NCI-H1436 (cell line): Measurements from ENCODE around the gene ZYG11B.
"Not testable (repeated sequence)": the region's sequence is repeated elsewhere in the genome, so short reads cannot be mapped to it uniquely, and the experiment has no call there.

Source experiments
- DNase-seq: peaks from one replicate; lab custom pipeline; 2025; lab: John Stamatoyannopoulos, UW

Gene ZYG11B

DNA sequence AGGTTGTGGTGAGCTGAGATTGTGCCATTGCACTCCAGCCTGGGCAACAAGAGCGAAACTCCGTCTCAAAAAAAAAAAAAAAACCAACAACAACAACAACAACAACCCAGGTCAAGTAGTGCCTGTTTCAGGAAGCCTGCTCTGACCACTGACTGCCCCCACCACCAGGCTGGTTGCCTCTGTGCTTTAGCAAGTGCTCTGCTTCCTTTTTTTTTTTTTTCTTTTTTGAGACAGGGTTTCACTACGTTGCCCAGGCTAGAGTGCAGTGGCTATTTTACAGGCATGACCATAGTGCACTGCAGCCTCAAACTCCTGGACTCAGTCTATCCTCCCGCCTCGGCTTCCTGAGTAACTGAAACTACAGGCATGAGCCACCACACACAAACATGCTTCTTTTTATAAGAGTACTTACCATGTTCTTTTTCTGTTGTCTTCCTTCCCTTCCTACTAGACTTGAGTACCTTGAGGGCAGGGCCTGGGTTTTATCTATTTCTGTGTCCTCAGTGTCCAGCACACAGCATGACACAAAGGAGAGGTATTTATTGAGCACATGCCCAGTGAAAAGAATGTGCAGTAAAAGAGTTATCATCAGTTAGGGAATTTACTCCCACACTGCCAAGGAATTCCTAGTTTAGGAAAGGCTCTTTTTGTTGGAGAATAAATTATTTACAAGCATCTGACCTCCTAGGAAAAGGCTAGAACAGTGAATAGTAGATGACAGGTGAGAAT lies 18.2 kb upstream of the ZYG11B start:
- DNase-seq, result no peak

DNA sequence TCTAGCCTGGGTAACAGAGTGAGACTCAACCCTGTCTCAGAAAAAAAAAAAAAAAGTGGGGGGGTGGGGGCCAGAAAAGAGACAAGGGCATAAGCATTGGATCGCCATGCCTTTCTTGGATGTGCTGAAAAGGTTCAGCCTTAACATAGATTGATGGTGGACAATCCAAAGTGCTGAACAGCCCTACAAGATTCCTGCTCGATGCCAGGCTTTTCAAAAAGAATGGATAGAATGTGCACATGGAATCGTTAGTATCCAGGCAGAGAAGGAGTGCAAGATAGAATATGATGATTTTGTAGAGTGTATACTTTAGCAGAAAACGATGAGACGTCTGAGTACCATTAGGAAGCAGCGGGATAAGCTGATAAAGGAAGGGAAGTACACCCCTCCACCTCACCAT lies 17.2 kb upstream of the ZYG11B start:
- DNase-seq, result no peak

GRCh38 chr1:52713590-52713989 lies 12.7 kb upstream of the ZYG11B start:
- no peak for DNase-seq

DNA sequence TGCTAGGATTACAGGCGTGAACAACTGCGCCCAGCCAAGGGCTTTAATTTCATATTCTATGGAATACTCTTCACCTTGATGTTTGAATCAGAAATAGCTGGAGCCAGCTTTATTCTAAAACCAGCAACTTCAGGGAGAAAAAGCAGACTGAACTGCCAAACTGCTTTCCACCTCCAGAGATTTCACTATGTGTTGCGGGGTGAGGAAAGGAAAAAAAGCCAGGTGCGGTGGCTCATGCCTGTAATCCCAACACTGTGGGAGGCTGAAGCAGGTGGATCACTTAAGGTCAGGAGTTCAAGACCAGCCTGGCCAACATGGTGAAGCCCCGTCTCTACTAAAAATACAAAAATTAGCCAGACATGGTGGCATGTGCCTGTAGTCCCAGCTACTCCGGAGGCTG lies 11.0 kb upstream of the ZYG11B start:
- not testable (repeated sequence) for DNase-seq

- DNase-seq, result no peak
Measured at GRCh38 chr1:52723260-52723659, 3.0 kb upstream of the ZYG11B start.

GRCh38 chr1:52725903-52726264 lies 369 bp upstream of the ZYG11B start:
- DNase-seq, result no peak

DNA sequence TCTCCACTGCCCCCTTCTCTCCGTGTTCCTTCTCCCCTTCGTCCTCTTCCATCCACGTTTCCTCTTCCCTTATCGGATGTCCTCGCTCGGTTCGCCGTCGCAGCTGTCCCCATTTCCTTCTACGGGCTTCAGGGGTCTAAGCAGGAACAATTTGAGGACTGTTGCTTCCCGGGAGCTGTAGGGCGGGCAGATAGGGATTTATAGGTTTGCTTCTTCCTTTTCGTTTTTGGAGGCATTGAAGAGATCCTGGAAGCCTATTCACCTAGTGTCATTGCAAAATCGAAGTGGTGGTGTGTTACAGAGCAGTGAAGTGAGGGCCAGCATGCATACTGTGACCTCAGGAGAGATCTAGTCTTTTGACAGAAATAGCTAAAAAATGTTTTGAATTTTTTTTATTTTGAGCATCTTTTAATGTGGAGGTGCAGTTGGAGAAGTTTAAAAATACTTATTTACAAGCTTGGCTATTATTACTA lies 897 bp downstream of the ZYG11B start:
- DNase-seq, result no peak

DNA sequence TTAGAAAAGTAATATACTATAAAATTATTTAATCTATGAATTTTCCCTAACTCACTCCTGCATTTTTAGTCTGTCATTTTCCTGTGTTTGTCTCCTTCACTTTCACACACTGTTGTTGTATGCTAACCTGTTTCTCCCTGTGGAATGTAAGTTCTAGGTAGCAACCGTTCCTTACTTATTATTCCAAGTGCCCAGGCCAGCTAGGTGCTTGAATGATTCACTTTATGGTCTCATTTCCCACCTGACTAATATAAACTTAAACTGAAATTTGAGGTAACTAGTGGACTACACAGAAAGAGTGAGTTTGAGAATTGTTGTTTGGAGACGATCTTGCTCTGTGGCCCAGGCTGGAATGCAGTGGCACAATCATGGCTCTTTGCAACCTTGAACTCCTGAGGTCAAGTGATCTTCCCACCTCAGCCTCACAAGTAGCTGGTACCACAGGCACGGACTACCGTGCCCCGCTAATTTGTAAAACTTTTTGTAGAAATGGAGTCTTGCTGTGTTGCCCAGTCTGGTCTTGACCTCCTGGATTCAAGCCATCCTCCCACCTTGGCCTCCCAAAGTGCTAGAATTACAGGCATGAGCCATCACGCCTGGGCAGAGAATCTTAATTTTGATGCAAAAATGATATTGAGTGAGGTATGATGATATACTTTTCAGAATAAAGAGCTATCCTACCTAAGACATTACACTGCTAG lies 1.9 kb downstream of the ZYG11B start:
- no peak for DNase-seq

DNA sequence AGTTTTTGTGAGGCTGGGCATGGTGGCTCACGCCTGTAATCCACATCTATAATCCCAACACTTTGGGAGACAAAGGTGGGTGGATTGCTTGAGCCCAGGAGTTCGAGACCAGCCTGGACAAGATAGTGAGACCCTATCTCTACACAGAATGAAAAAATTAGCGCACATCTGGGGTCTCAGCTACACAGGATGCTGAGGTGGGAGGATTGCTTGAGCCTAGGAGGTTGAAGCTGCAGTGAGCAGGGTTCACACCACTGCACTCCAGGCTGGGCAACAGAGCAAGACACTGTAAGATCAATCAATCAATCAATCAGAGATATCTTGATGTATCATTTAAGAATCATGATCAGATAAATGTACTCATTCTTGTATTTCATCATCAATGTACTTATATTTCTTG lies 7.1 kb downstream of the ZYG11B start:
- no peak for DNase-seq

DNA sequence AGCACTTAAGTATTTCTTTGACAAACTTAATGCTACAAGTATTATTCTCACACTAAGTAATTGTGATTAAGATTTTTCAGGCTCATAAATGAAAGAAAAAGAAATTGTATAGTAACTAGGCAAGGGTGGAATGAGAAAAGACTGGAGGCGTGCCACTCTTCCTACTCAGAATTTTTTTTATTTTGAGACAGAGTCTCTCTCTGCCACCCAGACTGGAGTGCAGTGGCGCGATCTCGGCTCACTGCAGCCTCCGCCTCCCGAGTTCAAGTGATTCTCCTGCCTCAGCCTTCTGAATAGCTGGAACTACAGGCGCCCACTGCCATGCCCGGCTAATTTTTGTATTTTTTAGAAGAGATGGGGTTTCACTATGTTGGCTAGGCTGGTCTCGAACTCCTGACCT lies 9.1 kb downstream of the ZYG11B start:
- DNase-seq, result not testable (repeated sequence)

DNA sequence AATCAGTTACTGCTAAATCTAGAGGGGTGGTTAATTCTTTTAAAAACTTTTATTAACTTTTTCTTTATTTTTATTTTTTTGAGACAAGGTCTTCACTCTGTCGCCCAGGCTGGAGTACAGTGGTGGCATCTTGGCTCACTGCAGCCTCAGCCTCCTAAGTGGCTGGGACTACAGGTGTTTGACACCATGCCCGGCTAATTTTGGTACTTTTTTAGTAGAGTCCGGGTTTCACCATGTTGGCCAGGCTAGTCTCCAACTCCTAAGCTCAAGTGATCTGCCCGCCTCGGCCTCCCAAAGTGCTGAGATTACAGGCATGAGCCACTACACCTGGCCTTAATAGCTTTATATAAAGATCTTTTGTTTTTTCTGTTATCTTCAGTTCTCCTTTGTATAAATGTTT lies 11.9 kb downstream of the ZYG11B start:
- DNase-seq, result no peak

DNA sequence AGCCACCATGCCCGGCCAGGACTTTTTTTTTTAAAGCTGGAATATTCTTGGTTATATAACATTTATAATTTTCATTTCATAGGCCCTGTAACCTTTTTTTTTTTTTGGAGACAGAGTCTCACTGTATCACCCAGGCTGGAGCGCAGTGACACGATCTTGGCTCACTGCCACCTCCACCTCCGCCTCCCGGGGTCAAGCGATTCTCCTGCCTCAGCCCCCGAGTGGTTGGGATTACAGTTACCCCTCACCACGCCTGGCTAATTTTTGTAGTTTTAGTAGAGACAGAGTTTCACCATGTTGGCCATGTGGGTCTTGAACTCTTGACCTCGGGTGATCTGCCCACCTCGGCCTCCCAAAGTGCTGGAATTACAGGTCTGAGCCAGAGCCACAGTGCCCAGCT lies 12.6 kb downstream of the ZYG11B start:
- DNase-seq, result no peak

DNA sequence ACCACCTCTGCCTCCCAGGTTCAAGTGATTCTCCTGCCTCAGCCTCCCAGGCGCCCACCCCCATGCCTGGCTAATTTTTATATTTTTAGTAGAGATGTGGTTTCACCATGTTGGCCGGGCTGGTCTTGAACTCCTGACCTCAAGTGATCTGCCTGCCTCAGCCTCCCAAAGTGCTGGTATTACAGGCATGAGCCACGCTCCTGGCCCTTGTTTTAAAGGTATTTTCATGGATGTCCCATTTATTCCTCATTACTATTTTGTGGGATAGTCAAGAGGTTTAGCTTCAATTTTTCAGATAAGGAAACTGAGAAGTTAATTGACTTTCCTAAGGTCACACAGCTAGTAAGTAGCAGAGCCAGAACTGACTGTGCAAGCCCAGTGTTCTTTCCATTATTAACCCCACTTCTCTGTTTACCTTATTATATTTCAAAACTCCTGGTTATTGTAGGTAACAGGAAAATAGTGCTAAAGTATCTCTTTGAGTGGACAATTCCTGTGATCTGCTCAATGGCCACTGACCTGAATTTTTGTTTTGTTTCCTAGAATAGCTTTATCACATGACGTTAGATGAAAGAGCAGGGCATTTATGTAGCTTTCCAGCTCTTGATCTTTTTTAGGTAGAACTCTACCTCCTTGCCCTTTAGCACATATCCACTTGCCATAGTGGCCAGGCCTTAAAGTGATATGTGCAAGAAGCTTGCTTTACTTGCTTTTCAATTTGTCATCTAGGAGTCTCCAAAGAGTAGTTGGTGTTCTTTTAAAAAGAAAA lies 13.6 kb downstream of the ZYG11B start:
- no peak for DNase-seq

- DNase-seq, result no peak
Measured at GRCh38 chr1:52741259-52741658, 15.0 kb downstream of the ZYG11B start.

DNA sequence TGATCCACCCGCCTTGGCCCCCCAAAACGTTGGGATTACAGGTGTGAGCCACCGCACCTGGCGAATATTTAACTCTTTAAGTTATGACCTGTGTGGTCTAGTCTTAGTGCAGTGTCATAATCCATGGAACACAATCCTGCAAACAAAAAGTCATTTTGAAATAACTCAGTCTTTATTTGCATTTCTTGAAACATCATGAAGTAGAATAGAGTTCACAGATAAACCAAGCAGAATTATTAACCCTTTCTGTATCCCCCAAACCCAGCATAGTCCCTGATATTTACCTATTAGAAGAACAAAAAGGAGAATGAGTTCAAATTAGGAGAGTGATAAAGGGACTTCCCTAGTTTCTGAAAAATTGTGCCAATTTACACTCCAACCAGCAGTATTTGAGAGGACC lies 19.9 kb downstream of the ZYG11B start:
- no peak for DNase-seq

DNA sequence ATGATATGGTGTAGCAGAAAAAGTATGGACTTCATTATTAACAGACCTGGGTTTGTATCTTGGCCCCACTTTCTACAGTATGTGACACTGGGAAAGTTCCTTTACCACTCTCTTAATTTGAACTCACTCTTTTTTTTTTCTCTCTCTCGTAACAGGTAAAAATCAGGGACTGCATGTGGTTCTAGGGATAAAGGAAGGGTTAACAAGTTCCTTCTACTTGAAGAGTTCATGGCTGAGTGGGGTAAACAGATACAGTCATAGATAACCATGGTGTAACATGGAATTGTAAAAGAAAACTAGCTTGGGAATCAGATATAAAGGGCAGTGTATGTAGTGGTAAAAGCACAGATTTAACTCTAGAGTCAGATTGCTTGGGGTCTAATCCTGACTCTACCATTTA lies 21.2 kb downstream of the ZYG11B start:
- no peak for DNase-seq

- no peak for DNase-seq
Measured at GRCh38 chr1:52748119-52748518, 21.9 kb downstream of the ZYG11B start.

DNA sequence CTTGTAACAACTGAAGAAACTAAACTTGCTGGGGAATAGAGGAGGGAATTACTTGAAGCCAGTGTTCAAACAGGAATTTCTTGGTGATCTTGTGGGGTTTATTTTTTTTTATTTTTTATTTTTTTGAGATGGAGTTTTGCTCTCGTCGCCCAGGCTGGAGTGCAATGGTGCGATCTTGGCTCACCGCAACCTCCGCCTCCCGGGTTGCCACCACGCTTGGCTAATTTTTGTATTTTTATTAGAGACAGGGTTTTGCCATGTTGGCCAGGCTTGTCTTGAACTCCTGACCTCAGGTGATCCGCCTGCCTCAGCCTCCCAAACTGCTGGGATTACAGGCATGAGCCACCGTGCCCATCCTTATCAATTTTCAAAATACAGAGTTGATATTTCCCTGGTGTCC lies 23.2 kb downstream of the ZYG11B start:
- DNase-seq, result not testable (repeated sequence)

DNA sequence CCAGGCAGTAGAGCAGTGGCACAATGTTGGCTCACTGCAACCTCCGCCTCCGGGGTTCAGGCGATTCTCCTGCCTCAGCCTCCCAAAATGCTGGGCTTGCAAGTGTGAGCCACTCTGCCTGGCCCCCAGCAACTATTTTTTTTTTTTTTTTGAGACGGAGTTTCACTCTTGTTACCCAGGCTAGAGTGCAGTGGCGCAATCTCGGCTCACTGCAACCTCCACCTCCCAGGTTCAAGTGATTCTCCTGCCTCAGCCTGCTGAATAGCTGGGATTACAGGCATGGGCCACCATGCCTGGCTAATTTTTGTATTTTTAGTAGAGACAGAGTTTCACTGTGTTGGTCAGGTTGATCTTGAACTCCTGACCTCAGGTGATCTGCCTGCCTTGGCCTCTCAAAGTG lies 23.9 kb downstream of the ZYG11B start:
- not testable (repeated sequence) for DNase-seq

DNA sequence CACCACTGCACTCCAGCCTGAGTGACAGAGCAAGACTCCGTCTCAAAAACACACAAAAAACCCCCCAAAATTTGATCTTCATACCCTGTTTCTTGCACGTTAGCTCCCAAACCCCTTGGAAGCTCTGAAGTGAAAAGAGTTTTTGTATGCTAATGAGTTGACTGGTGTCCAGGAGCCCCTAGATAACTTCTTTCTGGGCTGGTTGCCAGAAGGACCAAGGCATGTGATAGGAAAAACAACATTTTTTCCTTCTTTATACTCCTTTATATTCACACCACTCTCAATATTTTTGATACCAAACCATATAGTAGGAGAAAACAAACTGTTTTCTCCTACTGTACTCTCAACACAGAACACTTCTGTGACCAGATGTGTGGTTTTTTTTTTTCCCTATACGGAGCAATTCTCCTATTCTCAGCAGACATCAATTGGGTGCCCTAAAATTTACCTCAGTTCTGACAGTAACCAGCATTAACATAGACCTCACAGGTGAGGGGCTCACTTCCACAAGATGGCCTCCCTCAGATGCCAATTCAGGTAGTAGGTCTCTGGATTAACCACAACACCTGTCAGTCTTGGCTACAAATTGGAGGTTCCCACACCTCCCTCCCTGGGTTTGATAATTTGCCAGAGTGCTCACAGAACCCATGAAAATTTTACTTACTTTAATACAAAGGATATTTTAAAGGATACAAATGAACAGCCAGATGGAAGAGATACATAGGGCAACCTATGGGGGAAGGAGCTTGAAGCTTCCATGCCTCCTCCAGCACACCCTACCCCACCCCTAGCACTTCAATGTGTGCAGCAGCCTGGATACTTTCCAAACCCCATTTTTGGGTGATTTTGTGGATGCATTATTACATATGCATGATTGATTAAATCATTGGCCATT lies 25.6 kb downstream of the ZYG11B start:
- no peak for DNase-seq

DNA sequence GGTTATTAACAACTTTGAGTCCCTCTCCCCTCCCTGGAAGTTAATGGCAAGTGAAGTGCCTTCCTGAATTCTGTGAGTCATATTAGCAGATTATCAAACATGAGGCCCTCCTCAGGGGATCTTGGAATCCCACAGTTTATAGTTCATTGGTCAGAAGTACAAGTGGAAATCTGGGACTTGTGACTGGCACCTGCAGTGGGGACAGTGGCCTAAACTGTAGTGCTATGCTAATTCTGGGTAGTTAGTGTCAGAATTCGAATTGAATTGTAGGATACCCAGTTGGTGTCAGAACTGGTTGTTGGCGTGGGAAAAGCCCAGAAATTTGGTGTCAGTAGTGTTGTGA lies 26.2 kb downstream of the ZYG11B start:
- no peak for DNase-seq

- DNase-seq, result no peak
Measured at GRCh38 chr1:52753169-52753568, 26.9 kb downstream of the ZYG11B start.
